Gastrocnemius medialis (tissue), 4 donors: ENCODE results near the gene ADRM1.

Source experiments
- POLR2A ChIP-seq, 2 donors: fragments of 450-650 bp; IDR thresholded peaks; one replicate each; pipeline ENCODE4 v1.6.1; 2017; ENCODE audit warnings: antibody characterized with exemption in 2 of 2, mild to moderate bottlenecking in 2 of 2, moderate library complexity in 2 of 2
- TF ChIP-seq, protein P1 (sequence below), 5 experiments: fragments of 450-650 bp in 3 of 5; fragments of 200-600 bp in 2 of 5; sonication (generic) in 2 of 5; IDR thresholded peaks in 4 of 5; conservative IDR thresholded peaks in 1 of 5; 1 replicate in 4 of 5; 2 replicates in 1 of 5; pipeline ENCODE4 v1.5.1; 2016 to 2019; ENCODE audit warnings: antibody characterized with exemption in 5 of 5, mild to moderate bottlenecking in 3 of 5, moderate library complexity in 3 of 5

DNA sequence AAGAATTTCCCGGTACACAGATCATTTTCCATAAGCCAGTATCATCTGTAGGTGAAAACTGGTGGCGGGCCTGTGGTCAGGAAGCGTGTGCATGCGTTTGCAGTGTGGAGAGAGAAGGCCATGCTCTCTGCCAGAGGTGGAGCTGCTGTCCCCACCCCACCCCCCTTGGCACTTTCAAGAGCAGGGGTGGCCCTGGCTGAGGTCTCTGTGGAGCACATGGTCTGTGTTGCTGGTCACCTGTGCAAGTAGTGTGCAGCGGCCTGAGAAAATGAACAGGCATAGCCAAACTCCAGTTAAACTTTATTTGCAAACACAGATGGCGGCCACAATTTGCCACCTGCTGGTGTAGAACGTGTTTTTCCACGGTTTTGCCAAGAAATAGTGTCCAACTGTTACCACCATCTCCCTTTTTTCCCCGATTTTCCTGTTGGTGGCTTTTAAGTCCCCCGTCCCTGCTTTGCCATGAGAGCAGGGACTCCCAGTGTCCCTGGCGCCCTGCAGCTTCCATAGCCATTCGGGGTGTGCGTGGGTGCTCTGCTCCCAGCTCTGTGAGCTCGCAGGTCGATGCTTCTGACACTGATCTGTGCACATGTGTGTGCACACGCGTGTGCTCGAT, 2.5 kb downstream of the ADRM1 start:
- TF ChIP-seq, protein P1, sequence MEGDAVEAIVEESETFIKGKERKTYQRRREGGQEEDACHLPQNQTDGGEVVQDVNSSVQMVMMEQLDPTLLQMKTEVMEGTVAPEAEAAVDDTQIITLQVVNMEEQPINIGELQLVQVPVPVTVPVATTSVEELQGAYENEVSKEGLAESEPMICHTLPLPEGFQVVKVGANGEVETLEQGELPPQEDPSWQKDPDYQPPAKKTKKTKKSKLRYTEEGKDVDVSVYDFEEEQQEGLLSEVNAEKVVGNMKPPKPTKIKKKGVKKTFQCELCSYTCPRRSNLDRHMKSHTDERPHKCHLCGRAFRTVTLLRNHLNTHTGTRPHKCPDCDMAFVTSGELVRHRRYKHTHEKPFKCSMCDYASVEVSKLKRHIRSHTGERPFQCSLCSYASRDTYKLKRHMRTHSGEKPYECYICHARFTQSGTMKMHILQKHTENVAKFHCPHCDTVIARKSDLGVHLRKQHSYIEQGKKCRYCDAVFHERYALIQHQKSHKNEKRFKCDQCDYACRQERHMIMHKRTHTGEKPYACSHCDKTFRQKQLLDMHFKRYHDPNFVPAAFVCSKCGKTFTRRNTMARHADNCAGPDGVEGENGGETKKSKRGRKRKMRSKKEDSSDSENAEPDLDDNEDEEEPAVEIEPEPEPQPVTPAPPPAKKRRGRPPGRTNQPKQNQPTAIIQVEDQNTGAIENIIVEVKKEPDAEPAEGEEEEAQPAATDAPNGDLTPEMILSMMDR (IDR thresholded peaks at IDR 0.05 in 4 of 5, conservative IDR thresholded peaks at IDR 0.05 in 1 of 5), result no peak
- no peak for TF ChIP-seq POLR2A (IDR thresholded peaks at IDR 0.05)
